ENCODE results near the gene CYP3A4.

DNA sequence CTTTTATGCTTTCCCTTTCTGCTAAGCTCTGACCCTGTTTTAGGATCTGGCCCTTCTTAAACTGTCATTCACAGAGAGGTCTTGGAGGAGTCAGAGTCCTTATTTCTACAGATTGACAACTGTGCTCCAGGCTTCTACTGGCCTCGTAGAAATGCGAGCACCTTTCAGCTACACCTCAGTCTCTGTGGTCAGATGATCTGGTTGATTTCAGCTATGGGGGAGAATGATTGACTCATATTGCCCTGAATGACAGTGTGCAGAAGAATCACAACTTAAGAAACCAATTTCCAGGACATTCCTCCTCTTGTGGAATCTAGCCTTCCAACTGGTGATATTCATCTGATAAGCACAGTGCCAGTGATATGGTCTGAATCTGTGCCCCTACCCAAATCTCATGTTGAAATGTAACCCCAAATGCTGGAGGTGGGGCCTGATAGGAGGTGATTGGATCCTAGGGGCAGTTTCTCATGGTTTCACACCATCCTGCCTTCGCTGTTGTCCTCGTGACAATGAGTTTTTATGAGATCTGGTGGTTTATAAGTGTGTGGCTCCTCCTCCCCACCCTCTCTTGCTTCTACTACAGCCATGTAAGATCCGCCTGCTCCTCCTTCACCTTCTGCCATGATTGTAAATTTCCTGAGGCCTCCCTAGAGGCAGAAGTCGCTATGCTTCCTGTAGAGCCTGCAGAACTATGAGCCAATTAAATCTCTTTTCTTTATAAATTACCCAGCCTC is 35.0 kb downstream of the CYP3A4 start:
- TF ChIP-seq, protein P1, sequence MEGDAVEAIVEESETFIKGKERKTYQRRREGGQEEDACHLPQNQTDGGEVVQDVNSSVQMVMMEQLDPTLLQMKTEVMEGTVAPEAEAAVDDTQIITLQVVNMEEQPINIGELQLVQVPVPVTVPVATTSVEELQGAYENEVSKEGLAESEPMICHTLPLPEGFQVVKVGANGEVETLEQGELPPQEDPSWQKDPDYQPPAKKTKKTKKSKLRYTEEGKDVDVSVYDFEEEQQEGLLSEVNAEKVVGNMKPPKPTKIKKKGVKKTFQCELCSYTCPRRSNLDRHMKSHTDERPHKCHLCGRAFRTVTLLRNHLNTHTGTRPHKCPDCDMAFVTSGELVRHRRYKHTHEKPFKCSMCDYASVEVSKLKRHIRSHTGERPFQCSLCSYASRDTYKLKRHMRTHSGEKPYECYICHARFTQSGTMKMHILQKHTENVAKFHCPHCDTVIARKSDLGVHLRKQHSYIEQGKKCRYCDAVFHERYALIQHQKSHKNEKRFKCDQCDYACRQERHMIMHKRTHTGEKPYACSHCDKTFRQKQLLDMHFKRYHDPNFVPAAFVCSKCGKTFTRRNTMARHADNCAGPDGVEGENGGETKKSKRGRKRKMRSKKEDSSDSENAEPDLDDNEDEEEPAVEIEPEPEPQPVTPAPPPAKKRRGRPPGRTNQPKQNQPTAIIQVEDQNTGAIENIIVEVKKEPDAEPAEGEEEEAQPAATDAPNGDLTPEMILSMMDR (conservative IDR thresholded peaks at IDR 0.05 in 1 of 2, IDR thresholded peaks at IDR 0.05 in 1 of 2; ENCODE audit: low read depth in 1 of 2, low read length in 2 of 2), result no peak
- no peak for TF ChIP-seq EZH2 (IDR thresholded peaks at IDR 0.05; ENCODE audit: low read length, missing control alignments)
